K562 (cell line): ENCODE results near the gene GLT1D1. TPM values are rescaled to one million over a fixed set of nuclear protein-coding genes. Genes with fewer than 3 reads are reported as not detected.

Experiments
- ATF4 ChIP-seq: fragments of 450-650 bp; formaldehyde crosslinking; IDR thresholded peaks from 2 replicates; pipeline ENCODE4 v1.4.0; 2022; ENCODE audit warnings: mild to moderate bottlenecking, moderate library complexity
- ATF7 ChIP-seq: fragments of 450-650 bp; IDR thresholded peaks from 2 replicates; pipeline ENCODE4 v1.7.1; 2014; ENCODE audit warnings: mild to moderate bottlenecking, moderate library complexity
- CHD2 ChIP-seq: IDR thresholded peaks from 2 replicates; pipeline ENCODE4 v1.6.1; 2011; ENCODE audit warnings: low read depth, low read length
- CTCF ChIP-seq, 3 experiments: IDR thresholded peaks in 2 of 3; conservative IDR thresholded peaks in 1 of 3; 2 replicates each; pipeline ENCODE4 v1.5.1; 2011 to 2012; ENCODE audit warnings: low read length in 3 of 3, mild to moderate bottlenecking in 3 of 3, control low read depth in 2 of 3, improper control_type of control experiment in 1 of 3, inconsistent platforms in 1 of 3, low read depth in 1 of 3, mixed read lengths in 1 of 3, moderate library complexity in 1 of 3; ENCODE audit not compliant: insufficient read depth in 2 of 3
- DIDO1 ChIP-seq: fragments of 450-650 bp; IDR thresholded peaks from 2 replicates; pipeline ENCODE4 v1.6.1; 2016; ENCODE audit warnings: low read depth, missing biosample characterization, missing genetic modification characterization
- HDAC1 ChIP-seq, 2 experiments: fragments of 450-650 bp; IDR thresholded peaks; 2 replicates each; pipeline ENCODE4 v1.6.1; 2016 to 2017; ENCODE audit warnings: inconsistent platforms in 1 of 2, mild to moderate bottlenecking in 1 of 2, moderate library complexity in 1 of 2
- HMG20A ChIP-seq: fragments of 450-650 bp; formaldehyde crosslinking; conservative IDR thresholded peaks from 2 replicates; pipeline ENCODE4 v1.4.0; 2020; ENCODE audit warnings: mild to moderate bottlenecking, mixed read lengths
- KDM5B ChIP-seq: fragments of 200-600 bp; sonication (generic); IDR thresholded peaks from 2 replicates; pipeline ENCODE4 v1.6.1; 2012; ENCODE audit warnings: low read depth, mild to moderate bottlenecking, moderate library complexity, low read length, control low read depth, inconsistent platforms; ENCODE audit not compliant: insufficient replicate concordance
- NFIC ChIP-seq: fragments of 450-650 bp; IDR thresholded peaks from 2 replicates; pipeline ENCODE4 v1.6.1; 2017; ENCODE audit warnings: mild to moderate bottlenecking, inconsistent platforms
- NUFIP1 ChIP-seq: fragments of 450-650 bp; IDR thresholded peaks from 2 replicates; pipeline ENCODE4 v1.6.1; 2018; ENCODE audit not compliant: partially characterized antibody
- PML ChIP-seq: IDR thresholded peaks from 2 replicates; pipeline ENCODE4 v1.6.1; 2012; ENCODE audit warnings: low read length, inconsistent platforms
- POLR2B ChIP-seq: fragments of 450-650 bp; IDR thresholded peaks from 2 replicates; pipeline ENCODE4 v1.6.1; 2018; ENCODE audit warnings: low read depth; ENCODE audit not compliant: partially characterized antibody
- SAFB2 ChIP-seq: fragments of 200-400 bp; formaldehyde crosslinking; IDR thresholded peaks from 2 replicates; pipeline ENCODE4 v1.6.1; 2018; ENCODE audit warnings: borderline replicate concordance, low read length, low read depth, moderate library complexity; ENCODE audit not compliant: severe bottlenecking
- SETDB1 ChIP-seq: IDR thresholded peaks from one replicate; pipeline ENCODE4 v1.6.1; 2012; ENCODE audit warnings: low read length, control low read depth, inconsistent platforms
- SP2 ChIP-seq: IDR thresholded peaks from 2 replicates; pipeline ENCODE4 v1.6.1; 2011; ENCODE audit warnings: mild to moderate bottlenecking, low read depth, low read length, moderate library complexity; ENCODE audit not compliant: poor library complexity, severe bottlenecking; ENCODE audit errors: extremely low read depth
- TAF1 ChIP-seq: IDR thresholded peaks from 2 replicates; pipeline ENCODE4 v1.6.1; 2011; ENCODE audit warnings: mild to moderate bottlenecking, low read length, moderate library complexity; ENCODE audit not compliant: insufficient read depth, control insufficient read depth, severe bottlenecking; ENCODE audit errors: extremely low read depth
- polyA plus RNA-seq, 8 experiments: library from polyadenylated mRNA; depleted of rRNA in 4 of 8; stranded (reverse) in 5 of 8; unstranded in 3 of 8; fragments of >200 nt; fragmentation: Nextera tagmentation in 2 of 8; fragmentation: Illumina TruSeq in 1 of 8; extraction: Ambion mirVana in 2 of 8; extraction: Trizol in 1 of 8; gene quantifications; 2 replicates each; pipeline versions ENCODE4 v1.2.1 to v1.2.3, GENCODE V29; 2011 to 2014; ENCODE audit warnings: inconsistent platforms in 1 of 8, missing spikeins in 1 of 8
- total RNA-seq, 7 experiments: library from RNA; depleted of rRNA in 6 of 7; stranded (reverse); fragments of >200 nt in 6 of 7; fragmentation: Illumina TruSeq in 2 of 7; extraction: Trizol in 2 of 7; gene quantifications; 2 replicates each; pipeline versions ENCODE4 v1.2.1 to v1.2.3, GENCODE V29; 2011 to 2021; ENCODE audit warnings: low replicate concordance in 1 of 7
- TF ChIP-seq, protein P1 (sequence below): fragments of 450-650 bp; IDR thresholded peaks from 2 replicates; pipeline ENCODE4 v1.6.1; 2016
- TF ChIP-seq, protein P2 (sequence below): sonication (generic); formaldehyde crosslinking; IDR thresholded peaks from 2 replicates; pipeline ENCODE4 v1.8.1; 2023; ENCODE audit warnings: missing genetic modification reagents, mild to moderate bottlenecking, borderline replicate concordance

The GLT1D1 gene
- total and polyA plus RNA-seq, 9 of the 15 experiments (the other 6 are each of a cell fraction or from before 2014, with no cell fraction given) = 0.04 TPM; not detected in 8

- TF ChIP-seq CTCF (IDR thresholded peaks at IDR 0.05 in 2 of 3, conservative IDR thresholded peaks at IDR 0.05 in 1 of 3; ENCODE audit: insufficient read depth in 2 of 3, low read depth in 1 of 3, low read length in 3 of 3) (peak; percentile 27 to 36 (median 30); a peak in 3 of 6 replicates), PML (peak; percentile 83), ATF4 (CRISPR knock-in tag) (0 out of 2 replicates have a peak, but pooled peaks have one; percentile 22), CHD2 (peak; percentile 98), ATF7 (0 out of 2 replicates have a peak, but pooled peaks have one; percentile 15), HDAC1 (IDR thresholded peaks at IDR 0.05) (peak in 1 of 2 experiments; percentile 59; a peak in 2 of 4 replicates), KDM5B (peak; percentile 92), SETDB1 (no peak), POLR2B (peak; percentile 95), NFIC (peak; percentile 37), DIDO1 (tag) (0 out of 2 replicates have a peak, but pooled peaks have one; percentile 53), NUFIP1 (no peak), SP2 (peak; percentile 69), HMG20A (CRISPR knock-in tag) (no peak), SAFB2 (no peak), TAF1 (peak; percentile 86)
- TF ChIP-seq, protein P1, sequence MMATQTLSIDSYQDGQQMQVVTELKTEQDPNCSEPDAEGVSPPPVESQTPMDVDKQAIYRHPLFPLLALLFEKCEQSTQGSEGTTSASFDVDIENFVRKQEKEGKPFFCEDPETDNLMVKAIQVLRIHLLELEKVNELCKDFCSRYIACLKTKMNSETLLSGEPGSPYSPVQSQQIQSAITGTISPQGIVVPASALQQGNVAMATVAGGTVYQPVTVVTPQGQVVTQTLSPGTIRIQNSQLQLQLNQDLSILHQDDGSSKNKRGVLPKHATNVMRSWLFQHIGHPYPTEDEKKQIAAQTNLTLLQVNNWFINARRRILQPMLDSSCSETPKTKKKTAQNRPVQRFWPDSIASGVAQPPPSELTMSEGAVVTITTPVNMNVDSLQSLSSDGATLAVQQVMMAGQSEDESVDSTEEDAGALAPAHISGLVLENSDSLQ = peak; percentile 98
- TF ChIP-seq, protein P2, sequence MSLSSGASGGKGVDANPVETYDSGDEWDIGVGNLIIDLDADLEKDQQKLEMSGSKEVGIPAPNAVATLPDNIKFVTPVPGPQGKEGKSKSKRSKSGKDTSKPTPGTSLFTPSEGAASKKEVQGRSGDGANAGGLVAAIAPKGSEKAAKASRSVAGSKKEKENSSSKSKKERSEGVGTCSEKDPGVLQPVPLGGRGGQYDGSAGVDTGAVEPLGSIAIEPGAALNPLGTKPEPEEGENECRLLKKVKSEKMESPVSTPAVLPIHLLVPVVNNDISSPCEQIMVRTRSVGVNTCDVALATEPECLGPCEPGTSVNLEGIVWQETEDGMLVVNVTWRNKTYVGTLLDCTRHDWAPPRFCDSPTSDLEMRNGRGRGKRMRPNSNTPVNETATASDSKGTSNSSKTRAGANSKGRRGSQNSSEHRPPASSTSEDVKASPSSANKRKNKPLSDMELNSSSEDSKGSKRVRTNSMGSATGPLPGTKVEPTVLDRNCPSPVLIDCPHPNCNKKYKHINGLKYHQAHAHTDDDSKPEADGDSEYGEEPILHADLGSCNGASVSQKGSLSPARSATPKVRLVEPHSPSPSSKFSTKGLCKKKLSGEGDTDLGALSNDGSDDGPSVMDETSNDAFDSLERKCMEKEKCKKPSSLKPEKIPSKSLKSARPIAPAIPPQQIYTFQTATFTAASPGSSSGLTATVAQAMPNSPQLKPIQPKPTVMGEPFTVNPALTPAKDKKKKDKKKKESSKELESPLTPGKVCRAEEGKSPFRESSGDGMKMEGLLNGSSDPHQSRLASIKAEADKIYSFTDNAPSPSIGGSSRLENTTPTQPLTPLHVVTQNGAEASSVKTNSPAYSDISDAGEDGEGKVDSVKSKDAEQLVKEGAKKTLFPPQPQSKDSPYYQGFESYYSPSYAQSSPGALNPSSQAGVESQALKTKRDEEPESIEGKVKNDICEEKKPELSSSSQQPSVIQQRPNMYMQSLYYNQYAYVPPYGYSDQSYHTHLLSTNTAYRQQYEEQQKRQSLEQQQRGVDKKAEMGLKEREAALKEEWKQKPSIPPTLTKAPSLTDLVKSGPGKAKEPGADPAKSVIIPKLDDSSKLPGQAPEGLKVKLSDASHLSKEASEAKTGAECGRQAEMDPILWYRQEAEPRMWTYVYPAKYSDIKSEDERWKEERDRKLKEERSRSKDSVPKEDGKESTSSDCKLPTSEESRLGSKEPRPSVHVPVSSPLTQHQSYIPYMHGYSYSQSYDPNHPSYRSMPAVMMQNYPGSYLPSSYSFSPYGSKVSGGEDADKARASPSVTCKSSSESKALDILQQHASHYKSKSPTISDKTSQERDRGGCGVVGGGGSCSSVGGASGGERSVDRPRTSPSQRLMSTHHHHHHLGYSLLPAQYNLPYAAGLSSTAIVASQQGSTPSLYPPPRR (CRISPR knock-in tag) = no peak
Measured at GRCh38 chr12:128823916-128824839, 29.1 kb upstream of the GLT1D1 start, which contains the start of gene SLC15A4 (continued).
